ENCODE data around the gene CD80. TPM values are rescaled to one million over a fixed set of nuclear protein-coding genes. Genes with fewer than 3 reads are reported as not detected.
"Not testable (repeated sequence)": the region's sequence is repeated elsewhere in the genome, so short reads cannot be mapped to it uniquely, and the experiment has no call there.

The CD80 gene
- total RNA-seq, 1 experiment from 2014 or later, result not detected

GRCh38 chr3:119555309-119555735 is 4.1 kb downstream of the CD80 start:
- ChIA-PET POLR2A (ENCODE audit: low non-redundant PET) (no interaction called here), CTCF (no interaction called here)
- Histone ChIP-seq H3K4me3 (ENCODE audit: low read depth, low read length, poor library complexity, severe bottlenecking) (no peak overlapping the region), H3K27me3 (replicated peaks; ENCODE audit: insufficient read depth, low read depth, low read length, poor library complexity) (no peaks in the 10 kb centered on the region), H3K36me3 (ENCODE audit: insufficient read depth, low read length, poor library complexity, severe bottlenecking) (no peaks in the 10 kb centered on the region), H3K9me3 (ENCODE audit: low read depth, low read length, poor library complexity, severe bottlenecking) (no peaks in the 10 kb centered on the region), H3K27ac (ENCODE audit: low read depth, low read length, poor library complexity, severe bottlenecking) (no peak overlapping the region), H3K4me1 (ENCODE audit: insufficient read depth, low read length, poor library complexity, severe bottlenecking) (no peaks in the 10 kb centered on the region)
- intact Hi-C loops (cut with micrococcal nuclease; ENCODE audit: unreplicated experiment), result no loop called here
- DNase-seq (ENCODE audit: low spot score), result no peak
- TF ChIP-seq, protein P1, sequence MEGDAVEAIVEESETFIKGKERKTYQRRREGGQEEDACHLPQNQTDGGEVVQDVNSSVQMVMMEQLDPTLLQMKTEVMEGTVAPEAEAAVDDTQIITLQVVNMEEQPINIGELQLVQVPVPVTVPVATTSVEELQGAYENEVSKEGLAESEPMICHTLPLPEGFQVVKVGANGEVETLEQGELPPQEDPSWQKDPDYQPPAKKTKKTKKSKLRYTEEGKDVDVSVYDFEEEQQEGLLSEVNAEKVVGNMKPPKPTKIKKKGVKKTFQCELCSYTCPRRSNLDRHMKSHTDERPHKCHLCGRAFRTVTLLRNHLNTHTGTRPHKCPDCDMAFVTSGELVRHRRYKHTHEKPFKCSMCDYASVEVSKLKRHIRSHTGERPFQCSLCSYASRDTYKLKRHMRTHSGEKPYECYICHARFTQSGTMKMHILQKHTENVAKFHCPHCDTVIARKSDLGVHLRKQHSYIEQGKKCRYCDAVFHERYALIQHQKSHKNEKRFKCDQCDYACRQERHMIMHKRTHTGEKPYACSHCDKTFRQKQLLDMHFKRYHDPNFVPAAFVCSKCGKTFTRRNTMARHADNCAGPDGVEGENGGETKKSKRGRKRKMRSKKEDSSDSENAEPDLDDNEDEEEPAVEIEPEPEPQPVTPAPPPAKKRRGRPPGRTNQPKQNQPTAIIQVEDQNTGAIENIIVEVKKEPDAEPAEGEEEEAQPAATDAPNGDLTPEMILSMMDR (conservative IDR thresholded peaks at IDR 0.05; ENCODE audit: low read depth, low read length), result no peak
- no peak for TF ChIP-seq EZH2 (IDR thresholded peaks at IDR 0.05; ENCODE audit: borderline replicate concordance, low read depth, low read length, poor library complexity, severe bottlenecking)
- no TSS peak for BruUV-seq (replicated peaks)

- intact Hi-C loops (cut with micrococcal nuclease; ENCODE audit: unreplicated experiment), result no loop called here
- no peak for DNase-seq (ENCODE audit: low spot score)
- no peaks in the 10 kb centered on the region for H3K27me3 ChIP-seq (replicated peaks; ENCODE audit: insufficient read depth, low read depth, low read length, poor library complexity)
- H3K36me3 ChIP-seq (ENCODE audit: insufficient read depth, low read length, poor library complexity, severe bottlenecking), result no peaks in the 10 kb centered on the region
- BruUV-seq (replicated peaks), result no TSS peak
- ChIA-PET CTCF (no interaction called here), POLR2A (ENCODE audit: low non-redundant PET) (no interaction called here)
- H3K27ac ChIP-seq (ENCODE audit: low read depth, low read length, poor library complexity, severe bottlenecking), result no peak overlapping the region
- no peaks in the 10 kb centered on the region for H3K9me3 ChIP-seq (ENCODE audit: low read depth, low read length, poor library complexity, severe bottlenecking)
- no peaks in the 10 kb centered on the region for H3K4me1 ChIP-seq (ENCODE audit: insufficient read depth, low read length, poor library complexity, severe bottlenecking)
- TF ChIP-seq EZH2 (IDR thresholded peaks at IDR 0.05; ENCODE audit: borderline replicate concordance, low read depth, low read length, poor library complexity, severe bottlenecking), result no peak
- TF ChIP-seq, protein P1 (conservative IDR thresholded peaks at IDR 0.05; ENCODE audit: low read depth, low read length), result no peak
- no peak overlapping the region for H3K4me3 ChIP-seq (ENCODE audit: low read depth, low read length, poor library complexity, severe bottlenecking)
These were observed 5.5 kb downstream of the CD80 start for GRCh38 chr3:119553823-119554415.

- BruUV-seq (replicated peaks); H3K4me1 ChIP-seq (ENCODE audit: insufficient read depth, low read length, poor library complexity, severe bottlenecking); POLR2A ChIA-PET (ENCODE audit: low non-redundant PET); intact Hi-C loops (cut with micrococcal nuclease; ENCODE audit: unreplicated experiment); H3K4me3 ChIP-seq (ENCODE audit: low read depth, low read length, poor library complexity, severe bottlenecking); H3K36me3 ChIP-seq (ENCODE audit: insufficient read depth, low read length, poor library complexity, severe bottlenecking); DNase-seq (ENCODE audit: low spot score); CTCF ChIA-PET; H3K9me3 ChIP-seq (ENCODE audit: low read depth, low read length, poor library complexity, severe bottlenecking); H3K27ac ChIP-seq (ENCODE audit: low read depth, low read length, poor library complexity, severe bottlenecking); H3K27me3 ChIP-seq (replicated peaks; ENCODE audit: insufficient read depth, low read depth, low read length, poor library complexity): not testable (repeated sequence)
These were observed 6.5 kb downstream of the CD80 start for GRCh38 chr3:119552928-119553327.

GRCh38 chr3:119551598-119551997 is 7.8 kb downstream of the CD80 start:
- no peaks in the 10 kb centered on the region for H3K4me1 ChIP-seq (ENCODE audit: insufficient read depth, low read length, poor library complexity, severe bottlenecking)
- no peaks in the 10 kb centered on the region for H3K36me3 ChIP-seq (ENCODE audit: insufficient read depth, low read length, poor library complexity, severe bottlenecking)
- TF ChIP-seq, protein P1 (conservative IDR thresholded peaks at IDR 0.05; ENCODE audit: low read depth, low read length), result no peak
- no peak for TF ChIP-seq EZH2 (IDR thresholded peaks at IDR 0.05; ENCODE audit: borderline replicate concordance, low read depth, low read length, poor library complexity, severe bottlenecking)
- no peak overlapping the region for H3K27ac ChIP-seq (ENCODE audit: low read depth, low read length, poor library complexity, severe bottlenecking)
- BruUV-seq (replicated peaks), result no TSS peak
- DNase-seq (ENCODE audit: low spot score), result no peak
- H3K27me3 ChIP-seq (replicated peaks; ENCODE audit: insufficient read depth, low read depth, low read length, poor library complexity), result no peaks in the 10 kb centered on the region
- intact Hi-C loops (cut with micrococcal nuclease; ENCODE audit: unreplicated experiment), result no loop called here
- no peak overlapping the region for H3K4me3 ChIP-seq (ENCODE audit: low read depth, low read length, poor library complexity, severe bottlenecking)
- ChIA-PET POLR2A (ENCODE audit: low non-redundant PET) (no interaction called here), CTCF (interaction anchor here (0.5 kb wide), 1 partner anchor 139 kb away, joined by 3 read pairs; no protein-coding TSS in a partner anchor)
- no peaks in the 10 kb centered on the region for H3K9me3 ChIP-seq (ENCODE audit: low read depth, low read length, poor library complexity, severe bottlenecking)
